Measurements from ENCODE around the gene C19orf38. TPM values are rescaled to one million over a fixed set of nuclear protein-coding genes. Genes with fewer than 3 reads are reported as not detected.

C19orf38 gene
- total and polyA plus RNA-seq, 2 donors (not counting 1 experiment from before 2014, with no cell fraction given), result 1.7 to 2.4 TPM

GRCh38 chr19:10809651-10810285 lies 38.4 kb upstream of the C19orf38 start:
- H2AFZ ChIP-seq (ENCODE audit: insufficient read depth, low read depth, low read length, poor library complexity, severe bottlenecking), result no peak overlapping the region
- Mint-ChIP-seq H3K4me1 (peaks cover 4% of the 10 kb centered on the region), H3K27me3 (no peaks in the 10 kb centered on the region), H3K4me3 (no peak overlapping the region), H3K27ac (no peak overlapping the region), H3K9me3 (ENCODE audit: insufficient read depth) (no peaks in the 10 kb centered on the region)
- no peak overlapping the region for H3K4me3 ChIP-seq (ENCODE audit: control extremely low read depth in 1 of 5, extremely low read depth in 1 of 5, insufficient read depth in 1 of 5, low read depth in 2 of 5, low read length in 4 of 5)
- ChIA-PET CTCF (no interaction called here), POLR2A (interaction anchor here (0.6 kb wide), 1 partner anchor 25 kb away, joined by 7 read pairs; no protein-coding TSS in a partner anchor)
- H3K9ac ChIP-seq (ENCODE audit: low read length), result no peak overlapping the region
- H3K27ac ChIP-seq (ENCODE audit: low read length in 2 of 2), result no peak overlapping the region
- no peaks in the 10 kb centered on the region for H3K9me3 ChIP-seq (ENCODE audit: control extremely low read depth in 1 of 3, control insufficient read depth in 2 of 3, insufficient read depth in 1 of 3, low read length in 2 of 3)
- intact Hi-C loops (cut with micrococcal nuclease), result no loop called here
- peaks cover 22% of the 10 kb centered on the region for H3K79me2 ChIP-seq (ENCODE audit: control insufficient read depth, insufficient read depth, low read length)
- no peaks in the 10 kb centered on the region for H3K4me1 ChIP-seq (ENCODE audit: control insufficient read depth in 2 of 2, insufficient read depth in 2 of 2, low read length in 2 of 2)
- H3K27me3 ChIP-seq (replicated peaks in 1 of 4; ENCODE audit: control extremely low read depth in 1 of 4, control insufficient read depth in 3 of 4, insufficient read depth in 4 of 4, low read length in 3 of 4), result no peaks in the 10 kb centered on the region
- TF ChIP-seq CTCF (IDR thresholded peaks at IDR 0.05) (no peak), EZH2 (IDR thresholded peaks at IDR 0.05; ENCODE audit: borderline replicate concordance, insufficient read depth, low read depth, low read length, poor library complexity, severe bottlenecking) (no peak)
- DNase-seq (no peak), ATAC-seq (ENCODE audit: low read depth) (no peak)
- peaks cover 3 to 64% of the 10 kb centered on the region in 2 experiments for H3K36me3 ChIP-seq (replicated peaks in 1 of 2; ENCODE audit: control extremely low read depth in 1 of 2, control insufficient read depth in 1 of 2, extremely low read depth in 1 of 2, insufficient read depth in 2 of 2, low read length in 1 of 2)
- H3K4me2 ChIP-seq (replicated peaks; ENCODE audit: low read depth, low read length, poor library complexity, severe bottlenecking), result no peak overlapping the region
- peaks cover 7% of the 10 kb centered on the region for H4K20me1 ChIP-seq (ENCODE audit: control insufficient read depth, insufficient read depth, low read length, poor library complexity, severe bottlenecking)
- 73% methylated on average over 15 of the region's 15 CpGs for WGBS (ENCODE audit: insufficient coverage)

DNA sequence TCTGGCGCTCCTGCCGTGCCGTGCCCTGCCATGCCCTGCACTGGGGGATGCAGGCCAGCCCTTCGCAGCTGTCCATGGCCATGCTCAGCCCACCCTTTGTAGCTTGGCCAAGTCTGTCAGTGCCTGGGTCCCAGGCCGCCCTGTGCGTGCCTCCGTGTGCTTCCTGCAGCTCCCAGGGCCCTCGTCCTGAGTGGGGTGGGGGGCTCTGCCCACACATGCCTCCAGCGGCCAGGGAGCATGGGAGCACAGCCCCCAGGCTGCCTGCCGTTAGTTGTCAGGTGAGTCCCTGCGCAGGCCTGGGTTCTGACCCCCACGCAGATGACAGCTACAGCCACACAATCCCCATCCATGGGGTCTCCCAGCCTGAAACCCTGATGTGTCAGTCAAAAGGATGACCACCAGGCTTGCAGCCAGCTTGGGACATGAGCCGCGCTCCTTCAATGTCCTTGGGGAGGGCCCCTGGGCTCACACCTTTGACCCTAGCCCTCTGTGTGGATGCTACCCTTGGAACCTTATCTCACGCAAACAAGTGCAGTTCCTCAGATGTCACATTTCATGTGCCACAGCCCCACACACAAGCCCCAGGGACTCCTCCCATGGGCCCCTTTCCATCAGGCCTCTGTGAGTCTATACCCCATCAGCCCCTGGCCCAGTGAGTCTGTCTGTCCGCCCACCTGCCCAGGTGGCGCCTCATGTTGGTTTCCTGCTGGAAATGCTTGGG lies 36.7 kb upstream of the C19orf38 start:
- Histone ChIP-seq H3K36me3 (replicated peaks in 1 of 2; ENCODE audit: control extremely low read depth in 1 of 2, control insufficient read depth in 1 of 2, extremely low read depth in 1 of 2, insufficient read depth in 2 of 2, low read length in 1 of 2) (peaks cover 0 to 63% of the 10 kb centered on the region in 2 experiments), H3K4me1 (ENCODE audit: control insufficient read depth in 2 of 2, insufficient read depth in 2 of 2, low read length in 2 of 2) (no peaks in the 10 kb centered on the region), H3K4me2 (replicated peaks; ENCODE audit: low read depth, low read length, poor library complexity, severe bottlenecking) (no peak overlapping the region), H3K27me3 (replicated peaks in 1 of 4; ENCODE audit: control extremely low read depth in 1 of 4, control insufficient read depth in 3 of 4, insufficient read depth in 4 of 4, low read length in 3 of 4) (no peaks in the 10 kb centered on the region), H3K79me2 (ENCODE audit: control insufficient read depth, insufficient read depth, low read length) (peaks cover 16% of the 10 kb centered on the region), H3K27ac (ENCODE audit: low read length in 2 of 2) (no peak overlapping the region), H3K9ac (ENCODE audit: low read length) (no peak overlapping the region), H3K9me3 (ENCODE audit: control extremely low read depth in 1 of 3, control insufficient read depth in 2 of 3, insufficient read depth in 1 of 3, low read length in 2 of 3) (no peaks in the 10 kb centered on the region), H4K20me1 (ENCODE audit: control insufficient read depth, insufficient read depth, low read length, poor library complexity, severe bottlenecking) (peaks cover 17% of the 10 kb centered on the region), H2AFZ (ENCODE audit: insufficient read depth, low read depth, low read length, poor library complexity, severe bottlenecking) (no peak overlapping the region), H3K4me3 (ENCODE audit: control extremely low read depth in 1 of 5, extremely low read depth in 1 of 5, insufficient read depth in 1 of 5, low read depth in 2 of 5, low read length in 4 of 5) (no peak overlapping the region)
- POLR2A ChIA-PET, result no interaction called here
- Mint-ChIP-seq H3K4me1 (peaks cover 4% of the 10 kb centered on the region), H3K4me3 (no peak overlapping the region), H3K27me3 (no peaks in the 10 kb centered on the region), H3K9me3 (ENCODE audit: insufficient read depth) (no peaks in the 10 kb centered on the region), H3K27ac (no peak overlapping the region)
- TF ChIP-seq CTCF (IDR thresholded peaks at IDR 0.05) (no peak), EZH2 (IDR thresholded peaks at IDR 0.05; ENCODE audit: borderline replicate concordance, insufficient read depth, low read depth, low read length, poor library complexity, severe bottlenecking) (no peak)
- WGBS (ENCODE audit: insufficient coverage), result 97% methylated on average over 17 of the region's 17 CpGs
- intact Hi-C loops (cut with micrococcal nuclease), result no loop called here
- DNase-seq (no peak), ATAC-seq (ENCODE audit: low read depth) (no peak)
- CTCF ChIA-PET, result no interaction called here
